Measurements from ENCODE around the gene AP3B2. TPM values are rescaled to one million over a fixed set of nuclear protein-coding genes. Genes with fewer than 3 reads are reported as not detected.

AP3B2 gene
- total RNA-seq, 1 donor from 2014 or later: 8.0 TPM

DNA sequence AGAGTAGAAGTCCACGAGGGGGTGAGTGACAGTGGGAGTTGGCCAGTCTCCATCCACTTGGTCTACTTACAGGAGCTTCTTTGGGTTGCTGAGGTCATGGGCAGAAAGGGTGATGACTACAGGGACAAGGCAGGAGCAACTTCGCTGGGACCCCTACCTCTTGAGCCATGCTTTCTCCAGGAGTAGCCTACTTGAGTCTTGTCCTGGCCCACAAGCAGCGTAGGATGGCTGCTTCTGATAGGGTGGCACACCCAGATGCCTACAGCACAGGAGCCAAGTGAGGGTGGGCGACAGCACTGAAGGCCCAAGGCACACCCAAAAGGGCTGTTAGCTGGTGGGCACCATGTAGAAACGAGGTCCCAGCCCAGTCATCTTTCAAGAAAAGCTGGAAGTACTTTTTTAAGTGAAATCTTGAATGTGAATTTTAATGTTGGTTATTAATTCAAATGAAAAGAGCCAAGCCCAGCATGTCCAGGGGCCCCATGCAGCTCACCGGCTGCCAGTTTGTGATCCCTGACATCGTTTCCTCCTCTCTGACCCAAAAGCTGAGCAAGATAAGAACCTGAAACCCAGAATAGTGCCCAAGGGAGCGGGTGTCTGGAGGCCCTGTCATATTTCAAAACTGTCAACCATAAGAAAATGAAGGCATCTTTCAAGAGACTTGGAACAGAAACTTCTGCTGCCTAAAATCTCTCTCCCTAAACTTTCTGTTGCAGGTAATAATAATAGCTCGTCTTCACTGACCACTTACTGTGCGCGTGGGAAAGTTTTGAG is 60.3 kb downstream of the AP3B2 start:
- TF ChIP-seq, protein P1, sequence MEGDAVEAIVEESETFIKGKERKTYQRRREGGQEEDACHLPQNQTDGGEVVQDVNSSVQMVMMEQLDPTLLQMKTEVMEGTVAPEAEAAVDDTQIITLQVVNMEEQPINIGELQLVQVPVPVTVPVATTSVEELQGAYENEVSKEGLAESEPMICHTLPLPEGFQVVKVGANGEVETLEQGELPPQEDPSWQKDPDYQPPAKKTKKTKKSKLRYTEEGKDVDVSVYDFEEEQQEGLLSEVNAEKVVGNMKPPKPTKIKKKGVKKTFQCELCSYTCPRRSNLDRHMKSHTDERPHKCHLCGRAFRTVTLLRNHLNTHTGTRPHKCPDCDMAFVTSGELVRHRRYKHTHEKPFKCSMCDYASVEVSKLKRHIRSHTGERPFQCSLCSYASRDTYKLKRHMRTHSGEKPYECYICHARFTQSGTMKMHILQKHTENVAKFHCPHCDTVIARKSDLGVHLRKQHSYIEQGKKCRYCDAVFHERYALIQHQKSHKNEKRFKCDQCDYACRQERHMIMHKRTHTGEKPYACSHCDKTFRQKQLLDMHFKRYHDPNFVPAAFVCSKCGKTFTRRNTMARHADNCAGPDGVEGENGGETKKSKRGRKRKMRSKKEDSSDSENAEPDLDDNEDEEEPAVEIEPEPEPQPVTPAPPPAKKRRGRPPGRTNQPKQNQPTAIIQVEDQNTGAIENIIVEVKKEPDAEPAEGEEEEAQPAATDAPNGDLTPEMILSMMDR (conservative IDR thresholded peaks at IDR 0.05): no peak
- H3K36me3 Mint-ChIP-seq: no peaks in the 10 kb centered on the region
- H3K27ac Mint-ChIP-seq: no peak overlapping the region
- H3K4me1 Mint-ChIP-seq (ENCODE audit: unreplicated experiment): no peaks in the 10 kb centered on the region
- DNase-seq (ENCODE audit: extremely low spot score, unreplicated experiment): no peak
- no peaks in the 10 kb centered on the region for H3K9me3 Mint-ChIP-seq
- H3K4me3 Mint-ChIP-seq: peak overlapping the region; percentile 66
- peaks cover 85% of the 10 kb centered on the region for H3K27me3 Mint-ChIP-seq

DNA sequence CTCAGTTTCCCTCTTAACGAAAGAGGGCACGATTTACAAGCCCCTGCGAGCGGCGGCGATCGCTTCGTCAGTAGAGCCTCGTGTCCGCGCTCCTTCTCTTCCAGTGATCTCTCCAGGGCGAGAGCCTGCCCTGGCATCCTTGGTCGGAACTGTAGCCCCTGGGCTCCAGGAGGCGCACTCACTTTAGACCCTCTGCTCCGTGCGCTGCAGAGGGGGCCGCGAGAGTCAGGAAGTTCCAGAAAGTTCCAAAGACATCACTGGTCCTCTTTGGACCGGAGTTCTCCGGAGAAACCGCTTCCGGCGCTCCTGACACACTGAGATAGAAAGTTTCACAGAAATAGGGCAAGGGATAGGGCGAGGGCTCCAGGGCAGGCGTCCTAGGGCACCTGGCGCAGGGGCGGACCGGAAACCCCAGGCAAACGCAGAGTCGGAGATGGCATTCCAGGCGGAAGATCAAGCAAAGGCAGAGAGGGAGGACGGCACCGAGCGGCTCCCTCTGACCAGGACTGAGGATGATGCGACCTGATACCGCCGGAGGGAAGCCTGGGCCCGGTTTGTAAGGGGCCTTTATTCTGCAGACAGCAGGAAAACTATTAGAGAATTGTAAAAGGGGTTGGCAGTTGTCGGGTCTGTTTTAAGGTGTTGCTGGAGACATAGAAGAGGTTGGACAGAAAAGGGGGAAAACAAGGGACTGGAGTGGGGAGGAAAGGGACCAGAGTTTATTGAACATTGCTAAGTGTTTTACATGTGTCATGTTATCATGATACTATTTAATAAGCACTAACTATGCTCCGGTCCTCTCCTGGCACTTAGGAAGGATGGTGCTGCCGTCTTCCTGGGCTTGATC is 61.2 kb downstream of the AP3B2 start:
- Mint-ChIP-seq H3K9me3 (no peaks in the 10 kb centered on the region), H3K4me1 (ENCODE audit: unreplicated experiment) (no peaks in the 10 kb centered on the region), H3K27me3 (peaks cover 85% of the 10 kb centered on the region), H3K36me3 (no peaks in the 10 kb centered on the region), H3K4me3 (peak overlapping the region; percentile 66), H3K27ac (no peak overlapping the region)
- TF ChIP-seq, protein P1 (conservative IDR thresholded peaks at IDR 0.05): no peak
- DNase-seq (ENCODE audit: extremely low spot score, unreplicated experiment): no peak

DNA sequence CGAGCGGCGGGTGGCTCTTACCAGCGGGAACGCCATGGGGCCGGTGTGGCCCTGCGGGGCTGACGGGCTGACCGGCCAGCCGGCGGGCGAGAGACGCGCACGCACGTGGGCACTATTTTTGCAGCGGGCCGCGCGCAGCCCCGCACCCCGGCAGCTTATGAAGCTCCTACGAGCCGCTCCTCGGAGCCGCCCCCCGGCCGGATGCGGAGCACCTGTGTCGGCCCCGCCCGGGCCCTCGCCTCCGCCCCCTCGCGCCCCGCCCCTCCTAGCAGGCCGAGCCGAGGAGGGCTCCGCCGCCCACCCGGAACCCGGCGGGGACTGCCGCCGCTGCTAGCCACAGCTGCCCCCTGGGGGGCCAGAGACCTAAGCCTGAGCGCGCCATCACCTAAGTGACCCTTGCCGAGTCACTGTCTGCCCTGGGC is 61.8 kb downstream of the AP3B2 start:
- peaks cover 83% of the 10 kb centered on the region for H3K27me3 Mint-ChIP-seq
- TF ChIP-seq, protein P1 (conservative IDR thresholded peaks at IDR 0.05): no peak
- no peak overlapping the region for H3K27ac Mint-ChIP-seq
- H3K4me1 Mint-ChIP-seq (ENCODE audit: unreplicated experiment): no peaks in the 10 kb centered on the region
- H3K9me3 Mint-ChIP-seq: no peaks in the 10 kb centered on the region
- no peaks in the 10 kb centered on the region for H3K36me3 Mint-ChIP-seq
- H3K4me3 Mint-ChIP-seq: peak overlapping the region; percentile 66
- DNase-seq (ENCODE audit: extremely low spot score, unreplicated experiment): no peak

DNA sequence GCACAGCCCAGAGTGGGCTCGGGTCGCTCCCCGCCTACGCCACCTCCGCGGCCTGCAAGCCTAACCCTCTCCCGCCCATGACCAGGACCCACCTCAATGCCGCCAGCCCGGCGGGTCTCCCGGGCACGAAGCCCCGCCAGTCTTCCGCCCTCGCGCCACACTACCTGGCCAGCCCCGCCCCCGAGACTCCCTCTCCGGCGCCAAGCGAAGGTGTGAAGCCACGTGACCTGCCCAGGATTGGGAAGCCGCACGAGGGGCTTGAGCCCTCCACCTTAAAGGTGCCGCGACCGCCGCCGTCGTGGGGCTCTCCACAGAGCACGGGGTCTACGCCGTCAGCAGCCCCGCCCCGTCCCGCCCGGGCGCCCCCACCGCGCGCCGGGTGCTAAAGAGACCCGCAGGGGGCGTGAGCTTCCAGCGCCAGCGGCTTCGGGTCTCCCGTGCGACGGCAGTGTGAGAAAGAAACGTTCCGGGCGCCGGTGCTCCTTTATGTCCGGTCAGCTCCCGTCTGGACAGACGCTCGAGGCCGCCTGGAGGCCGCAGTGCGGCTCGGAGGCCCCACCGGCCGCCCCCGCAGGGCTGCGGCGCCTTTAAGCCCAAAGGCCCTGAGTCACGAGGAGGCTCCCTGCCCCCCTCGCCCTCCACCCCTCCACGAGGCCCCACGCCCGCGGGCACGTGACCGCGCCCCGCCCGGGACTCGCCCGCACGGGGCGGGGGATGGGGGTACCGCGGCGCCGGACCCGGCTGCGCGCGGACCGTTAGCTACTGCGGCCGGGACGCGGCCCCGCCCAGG is 62.4 kb downstream of the AP3B2 start, which contains the start of gene CPEB1:
TSS of gene CPEB1 (minus strand) at position 319 of the 790 bp plus-strand sequence. CDS start 18,904 bp downstream, outside the sequence.
- no peak within 1 kb of the TSS for H3K27ac Mint-ChIP-seq
- no peak for DNase-seq (ENCODE audit: extremely low spot score, unreplicated experiment)
- H3K27me3 Mint-ChIP-seq: peaks cover 82% of the 10 kb centered on the region
- no peaks in the 10 kb centered on the region for H3K36me3 Mint-ChIP-seq
- TF ChIP-seq, protein P1 (conservative IDR thresholded peaks at IDR 0.05): peak; percentile 26
- no peaks in the 10 kb centered on the region for H3K4me1 Mint-ChIP-seq (ENCODE audit: unreplicated experiment)
- no peaks in the 10 kb centered on the region for H3K9me3 Mint-ChIP-seq
- H3K4me3 Mint-ChIP-seq: peak within 1 kb of the TSS; percentile 78
